Psoas muscle (tissue), 8 donors: ENCODE data around the gene BCAS3. TPM values are rescaled to one million over a fixed set of nuclear protein-coding genes. Genes with fewer than 3 reads are reported as not detected.
A peak's percentile ranks its signal among the peaks of the same experiment; 100 is the strongest.

Experiments
- ATAC-seq, 4 donors: fragments of 200-7000 bp; cut with Tn5 transposase; one replicate each; pipeline ENCODE4 v1.9.1; 2020; ENCODE audit warnings: moderate library complexity in 3 of 4, mild to moderate bottlenecking in 2 of 4
- DNase-seq, 2 donors: peaks; one replicate each; pipeline ENCODE4 v3.0.0-alpha.2; 2020
- H3K27ac ChIP-seq: fragments of 200-600 bp; one replicate; pipeline ENCODE4 v1.8.0; 2022
- H3K27me3 ChIP-seq, 3 donors: fragments of 200-600 bp in 1 of 3; one replicate each; pipeline versions ENCODE4 v1.6.1 to v1.8.0; 2013 to 2022; ENCODE audit warnings: low read length in 2 of 3, mild to moderate bottlenecking in 2 of 3, moderate library complexity in 1 of 3; ENCODE audit not compliant: insufficient read depth in 3 of 3
- H3K36me3 ChIP-seq, 2 donors: fragments of 200-600 bp in 1 of 2; one replicate each; pipeline versions ENCODE4 v1.6.1 to v1.8.0; 2013 to 2022; ENCODE audit warnings: low read depth in 1 of 2, mild to moderate bottlenecking in 1 of 2, moderate library complexity in 1 of 2; ENCODE audit not compliant: insufficient read depth in 1 of 2
- H3K4me1 ChIP-seq: fragments of 200-600 bp; one replicate; pipeline ENCODE4 v1.8.0; 2022
- H3K4me3 ChIP-seq: fragments of 200-600 bp; one replicate; pipeline ENCODE4 v1.8.0; 2022; ENCODE audit warnings: mild to moderate bottlenecking
- H3K9me3 ChIP-seq: fragments of 200-600 bp; one replicate; pipeline ENCODE4 v1.8.0; 2022
- WGBS, 3 donors: extraction: QIAGEN DNeasy Blood & Tissue Kit; methylation state at CpG; one replicate each; pipeline versions ENCODE4 v1.1.6 to v1.1.7; 2013; 5-methylcytosine and 5-hydroxymethylcytosine counted together
- intact Hi-C, 2 donors: fragments of 100-400 bp; cut with DNase I; formaldehyde crosslinking; loops; one replicate each; pipeline versions ENCODE4 v1.11.0 to v1.14.2; 2022
- polyA plus RNA-seq, 3 donors: library from polyadenylated mRNA; stranded (reverse); fragments of 200-250 nt; gene quantifications; one replicate each; pipeline ENCODE4 v1.2.3, GENCODE V29; 2013
- total RNA-seq, 4 donors: library from RNA; stranded (reverse); fragmentation: NEBNext Ultra II Directional in 2 of 4; extraction: Animal tissue kit (Norgen Biotek cat#: 25700) in 2 of 4; gene quantifications; one replicate each; pipeline versions ENCODE4 v1.2.1 to v1.2.4, GENCODE V29; 2021 to 2023
- TF ChIP-seq, protein P1 (sequence below): fragments of 200-600 bp; IDR thresholded peaks from one replicate; pipeline ENCODE4 v1.8.0; 2022; ENCODE audit warnings: antibody characterized with exemption
- donor health status: healthy with polysubstance abuse.
- donor health status: DM: no; HTN: no; CAD: no; lungs with moderate emphysema.
- donor health status: Bipolar disorder and iron deficiency.
- donor health status: healthy.
- donor health status: DM: yes; HTN: yes; CAD: no.
- donor health status: DM: no; HTN: no; CAD: no.
- donor health status: DM: no; HTN: no; CAD: no.
- donor health status: DM: yes; HTN: yes; CAD: no.

Gene BCAS3
- total and polyA plus RNA-seq, 7 donors = 2.4 to 28.8 (median 15.0) TPM

DNA sequence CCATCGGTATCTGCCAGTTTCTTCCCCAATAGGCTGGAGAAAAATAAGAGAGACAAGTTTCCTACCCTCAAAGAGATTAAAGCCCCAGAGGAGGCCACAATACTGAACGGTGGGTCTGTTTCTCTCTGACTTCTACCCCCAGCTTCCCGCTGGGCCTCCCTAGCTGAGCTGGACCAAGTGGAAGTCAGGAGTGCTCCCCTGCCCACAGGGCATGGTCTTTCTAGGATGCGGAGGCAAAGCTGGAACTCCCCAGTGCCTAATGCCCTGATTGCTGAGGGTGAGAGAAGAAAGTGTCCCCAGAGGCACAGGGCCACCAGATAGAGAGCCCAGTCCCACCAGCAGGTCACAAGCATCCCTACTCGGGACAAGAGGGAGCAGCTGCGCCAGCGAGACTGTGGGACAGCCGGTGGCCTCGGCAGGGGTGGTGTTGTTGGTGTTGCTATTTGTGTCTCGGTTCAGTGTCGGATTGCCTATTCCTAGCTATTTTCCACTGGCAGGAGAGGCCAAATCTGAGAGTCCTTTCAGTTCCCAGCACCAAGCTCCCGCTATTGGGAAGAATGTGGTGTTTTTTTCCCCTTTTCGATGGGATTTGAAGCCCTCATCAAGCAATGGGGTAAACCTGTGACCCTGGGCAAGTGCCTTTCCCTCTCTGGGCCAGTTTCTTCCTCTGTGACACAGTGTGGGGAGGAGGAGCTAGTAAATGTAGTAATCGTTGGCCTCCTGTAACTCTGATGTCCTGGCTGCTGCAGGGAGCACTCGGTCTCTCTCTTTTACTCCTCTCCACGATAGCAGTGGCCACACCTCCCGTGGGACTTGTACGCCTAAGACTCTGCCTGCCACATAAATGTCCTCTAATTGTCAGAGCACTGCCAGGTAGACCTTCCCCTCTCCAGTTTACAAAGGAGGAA lies 699.5 kb downstream of the BCAS3 start:
- H3K4me3 ChIP-seq = peak overlapping the region; percentile 28

DNA sequence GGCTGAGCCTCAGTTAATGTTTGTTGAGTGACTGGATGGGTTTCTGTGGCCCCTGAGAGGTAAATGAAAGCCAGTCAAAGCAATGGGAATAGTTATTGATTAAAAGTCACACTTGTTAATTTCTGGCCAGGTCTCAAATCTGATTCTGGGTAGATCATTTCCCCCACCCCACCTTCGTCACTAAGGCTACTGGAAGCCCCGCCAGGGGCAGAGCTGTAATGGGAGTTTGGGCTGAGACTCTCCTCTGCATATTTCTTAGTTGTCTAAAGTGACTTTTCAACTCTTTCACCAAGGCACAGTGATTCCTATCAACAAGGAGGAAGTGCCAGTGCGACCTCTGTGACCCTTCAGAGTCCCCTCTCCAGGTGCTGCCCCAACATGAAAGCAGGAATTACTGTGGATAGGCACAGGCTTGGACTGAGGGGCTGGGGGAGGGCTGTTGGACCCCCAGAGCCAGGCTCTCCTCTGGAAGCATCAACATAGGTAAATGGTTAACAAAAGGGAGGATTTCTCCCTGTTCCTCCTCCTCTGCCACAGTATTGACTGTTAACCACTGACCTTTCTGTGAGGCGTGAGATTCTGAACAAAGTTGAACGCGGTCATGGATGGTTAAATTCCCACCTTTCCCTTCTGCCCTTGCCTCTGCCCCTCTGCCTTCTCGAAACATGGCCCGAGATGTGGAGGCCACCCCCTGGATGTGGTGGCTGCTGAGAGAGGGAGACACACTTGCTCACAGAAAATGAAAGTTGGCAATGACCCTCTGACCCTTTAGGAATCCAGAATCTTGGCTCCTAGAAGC lies 701.2 kb downstream of the BCAS3 start:
- no peak for ATAC-seq
- no peak for DNase-seq

More for the DNA sequence above, 699.5 kb downstream of the BCAS3 start:
- H3K27me3 ChIP-seq = no peaks in the 10 kb centered on the region
- H3K9me3 ChIP-seq = no peaks in the 10 kb centered on the region
- WGBS, 3 donors = 40 to 59% (median 41%) methylated on average over 18 of the region's 18 CpGs
- H3K27ac ChIP-seq = peak overlapping the region; percentile 78
- peak in 1 of 2 donors; percentile 58 for DNase-seq
- peaks cover 20% of the 10 kb centered on the region for H3K4me1 ChIP-seq
- H3K36me3 ChIP-seq = no peaks in the 10 kb centered on the region
- TF ChIP-seq, protein P1, sequence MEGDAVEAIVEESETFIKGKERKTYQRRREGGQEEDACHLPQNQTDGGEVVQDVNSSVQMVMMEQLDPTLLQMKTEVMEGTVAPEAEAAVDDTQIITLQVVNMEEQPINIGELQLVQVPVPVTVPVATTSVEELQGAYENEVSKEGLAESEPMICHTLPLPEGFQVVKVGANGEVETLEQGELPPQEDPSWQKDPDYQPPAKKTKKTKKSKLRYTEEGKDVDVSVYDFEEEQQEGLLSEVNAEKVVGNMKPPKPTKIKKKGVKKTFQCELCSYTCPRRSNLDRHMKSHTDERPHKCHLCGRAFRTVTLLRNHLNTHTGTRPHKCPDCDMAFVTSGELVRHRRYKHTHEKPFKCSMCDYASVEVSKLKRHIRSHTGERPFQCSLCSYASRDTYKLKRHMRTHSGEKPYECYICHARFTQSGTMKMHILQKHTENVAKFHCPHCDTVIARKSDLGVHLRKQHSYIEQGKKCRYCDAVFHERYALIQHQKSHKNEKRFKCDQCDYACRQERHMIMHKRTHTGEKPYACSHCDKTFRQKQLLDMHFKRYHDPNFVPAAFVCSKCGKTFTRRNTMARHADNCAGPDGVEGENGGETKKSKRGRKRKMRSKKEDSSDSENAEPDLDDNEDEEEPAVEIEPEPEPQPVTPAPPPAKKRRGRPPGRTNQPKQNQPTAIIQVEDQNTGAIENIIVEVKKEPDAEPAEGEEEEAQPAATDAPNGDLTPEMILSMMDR = no peak
- intact Hi-C loops = no loop called here
- ATAC-seq = peak; percentile 76 to 90 (median 86)

DNA sequence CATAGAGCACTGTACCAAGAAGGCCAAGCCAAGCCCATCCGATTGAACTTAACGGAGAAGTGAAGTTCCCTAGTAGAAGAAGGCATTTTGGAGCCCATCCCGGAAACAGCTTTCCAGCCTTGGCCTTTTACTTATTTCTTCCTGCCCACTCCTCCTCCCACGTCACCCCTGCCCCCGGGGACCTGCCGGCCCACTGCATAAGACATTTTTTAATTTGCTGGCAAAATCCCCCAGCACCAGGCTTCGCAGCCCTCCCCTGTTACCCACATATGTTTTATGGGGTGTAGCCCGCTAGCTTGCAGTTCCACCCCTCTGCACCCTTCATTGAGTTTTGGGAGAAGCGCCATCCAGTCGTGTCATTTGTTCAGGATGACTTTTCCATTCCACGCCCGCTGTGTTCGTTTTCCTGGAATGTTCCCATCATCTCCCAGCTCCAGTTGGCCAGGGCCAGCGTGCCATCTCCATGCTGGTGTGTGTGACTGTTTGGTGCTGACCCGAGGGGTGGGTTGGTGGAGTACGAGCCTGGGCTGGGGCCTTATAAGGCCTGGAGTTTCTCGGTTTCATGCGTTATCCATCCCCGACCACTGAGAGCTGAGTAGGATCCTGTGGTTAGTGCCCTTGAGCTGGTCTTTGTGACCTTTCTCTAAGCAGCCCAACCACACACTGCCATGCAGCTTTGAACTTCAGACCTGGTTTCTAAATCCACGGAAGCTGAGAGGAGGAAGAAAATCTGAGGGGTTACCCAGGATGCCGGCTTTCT lies 702.0 kb downstream of the BCAS3 start:
- intact Hi-C loops = loop anchor here (10.0 kb wide), 2 partner anchors 225 to 655 kb away; no protein-coding TSS in a partner anchor
- DNase-seq (peak in 1 of 2 donors; percentile 51), ATAC-seq (no peak)
- Histone ChIP-seq H3K27ac (peak overlapping the region; percentile 16), H3K4me3 (no peak overlapping the region), H3K36me3 (no peaks in the 10 kb centered on the region), H3K27me3 (no peaks in the 10 kb centered on the region), H3K4me1 (peaks cover 20% of the 10 kb centered on the region), H3K9me3 (no peaks in the 10 kb centered on the region)
- TF ChIP-seq, protein P1 = no peak
- WGBS, 3 donors = 79 to 85% (median 82%) methylated on average over 21 of the region's 21 CpGs

More for the DNA sequence above, 701.2 kb downstream of the BCAS3 start:
- Histone ChIP-seq H3K36me3 (no peaks in the 10 kb centered on the region), H3K27ac (peak overlapping the region; percentile 3), H3K4me1 (peaks cover 20% of the 10 kb centered on the region), H3K9me3 (no peaks in the 10 kb centered on the region), H3K4me3 (no peak overlapping the region), H3K27me3 (no peaks in the 10 kb centered on the region)
- intact Hi-C loops = no loop called here
- 85 to 94% (median 90%) methylated on average over 8 of the region's 8 CpGs for WGBS, 3 donors
- TF ChIP-seq, protein P1 = no peak

DNA sequence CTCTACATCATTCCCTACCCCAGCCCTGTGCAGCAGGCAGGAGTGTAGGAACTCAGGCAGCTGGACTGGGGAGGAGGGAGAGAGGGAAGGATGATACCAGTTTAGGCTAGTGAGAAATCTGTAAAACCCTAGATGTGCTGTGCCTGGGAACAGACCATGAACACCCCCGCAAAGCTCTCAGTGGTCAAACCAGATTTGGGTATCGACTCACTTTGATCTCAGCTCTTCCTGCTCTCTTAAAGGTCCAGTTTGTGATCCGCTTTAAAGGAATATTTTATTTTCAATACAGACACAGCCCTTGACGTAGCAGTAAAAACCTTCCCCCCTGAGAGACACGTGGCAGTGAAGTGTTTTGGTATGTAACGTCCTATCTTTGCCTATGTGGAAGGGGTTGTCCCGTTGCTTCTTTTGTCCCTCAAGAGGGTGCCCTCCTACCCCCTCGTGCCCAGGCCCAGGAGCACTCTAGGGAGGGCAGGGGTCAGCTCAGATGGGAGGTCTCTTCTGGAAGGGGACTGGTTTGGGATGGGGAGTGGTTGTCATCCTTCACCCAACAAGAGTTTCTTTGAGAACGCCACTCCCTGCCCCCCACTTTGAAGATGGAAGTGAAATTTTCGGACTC lies 702.7 kb downstream of the BCAS3 start:
- Histone ChIP-seq H3K4me3 (no peak overlapping the region), H3K27me3 (no peaks in the 10 kb centered on the region), H3K27ac (peak overlapping the region; percentile 16), H3K9me3 (no peaks in the 10 kb centered on the region), H3K4me1 (peaks cover 20% of the 10 kb centered on the region), H3K36me3 (no peaks in the 10 kb centered on the region)
- intact Hi-C loops = loop anchor here (10.0 kb wide), 2 partner anchors 226 to 656 kb away; no protein-coding TSS in a partner anchor
- WGBS, 3 donors = 81 to 88% (median 86%) methylated on average over 10 of the region's 10 CpGs
- DNase-seq (no peak), ATAC-seq (no peak)
- TF ChIP-seq, protein P1 = no peak
